ENCODE measurements around the gene IQCB1.
"Not testable (repeated sequence)": the region's sequence is repeated elsewhere in the genome, so short reads cannot be mapped to it uniquely, and the experiment has no call there.

The IQCB1 gene

GRCh38 chr3:121757087-121757811 lies 77.6 kb downstream of the IQCB1 start:
- DNase-seq: no peak
- intact Hi-C loops (cut with DNase I): no loop called here

DNA sequence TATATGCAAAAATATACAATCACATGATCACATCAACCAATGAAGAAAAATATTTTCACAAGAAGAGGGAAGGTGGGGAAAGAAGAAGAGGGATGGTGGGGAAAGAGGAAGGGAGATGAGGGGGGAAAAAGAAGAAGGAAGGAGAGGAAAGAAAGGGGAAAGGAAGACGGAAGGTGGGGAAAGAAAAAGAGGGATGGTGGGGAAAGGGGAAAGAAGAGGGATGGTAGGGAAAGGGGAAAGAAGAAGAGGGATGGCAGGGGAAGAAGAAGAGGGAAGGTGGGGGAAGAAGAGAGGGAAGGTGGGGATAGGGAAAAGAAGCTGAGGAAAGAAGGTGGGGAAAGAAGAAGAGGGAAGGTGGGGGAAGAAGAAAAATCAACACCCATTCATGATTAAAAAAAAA lies 82.1 kb downstream of the IQCB1 start:
- intact Hi-C loops (cut with DNase I): no loop called here
- DNase-seq: no peak

GRCh38 chr3:121752261-121752660 lies 82.6 kb downstream of the IQCB1 start:
- intact Hi-C loops (cut with DNase I): no loop called here
- no peak for DNase-seq

- intact Hi-C loops (cut with DNase I): no loop called here
- DNase-seq: no peak
These were observed 84.8 kb downstream of the IQCB1 start for GRCh38 chr3:121750087-121750415.

DNA sequence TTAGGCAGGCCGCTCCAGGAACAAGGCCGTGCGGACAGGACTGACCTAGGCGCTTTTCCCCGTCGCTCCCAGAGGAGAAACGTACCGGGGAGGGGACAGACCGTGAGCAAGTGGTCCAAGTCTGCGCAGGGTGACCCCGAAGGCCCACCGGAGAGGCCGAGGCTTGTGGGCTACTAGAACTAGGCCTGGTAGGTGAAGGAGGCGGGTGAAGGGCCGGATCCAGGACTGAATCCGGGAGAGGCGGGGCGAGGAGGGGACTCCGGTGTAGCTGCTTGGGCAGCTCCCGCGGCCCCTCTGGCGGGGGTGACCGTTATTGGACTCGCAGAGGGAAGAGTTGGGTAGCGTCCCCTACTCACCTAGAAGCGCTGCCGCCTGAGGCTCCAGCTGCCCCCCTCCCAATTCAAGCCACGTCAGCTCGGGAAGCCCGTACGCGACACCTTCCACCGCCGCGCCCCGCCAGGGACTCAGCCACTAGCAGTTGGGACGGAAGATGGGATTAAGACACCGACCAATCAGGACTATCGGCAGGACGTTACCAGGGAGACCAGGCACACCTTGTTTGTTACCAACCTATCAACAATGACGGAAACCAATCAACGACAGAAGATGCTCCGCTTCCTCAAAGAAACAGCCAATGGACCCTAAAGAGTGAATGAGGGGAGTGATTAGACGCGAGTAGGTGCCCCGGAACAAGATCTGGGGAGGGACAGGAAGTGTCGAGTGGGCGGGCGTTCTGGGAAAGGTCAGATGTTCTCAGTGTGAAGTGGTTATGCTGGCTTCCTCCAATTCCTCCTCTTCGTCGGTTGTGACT lies 85.4 kb downstream of the IQCB1 start, which contains the start of gene GOLGB1:
GOLGB1 (minus strand) TSS at position 466 of the 811 bp plus-strand sequence. CDS start 18,770 bp downstream, outside the sequence.
- DNase-seq: peak; percentile 87 to 99 (median 95)
- intact Hi-C loops (cut with DNase I): no loop called here

DNA sequence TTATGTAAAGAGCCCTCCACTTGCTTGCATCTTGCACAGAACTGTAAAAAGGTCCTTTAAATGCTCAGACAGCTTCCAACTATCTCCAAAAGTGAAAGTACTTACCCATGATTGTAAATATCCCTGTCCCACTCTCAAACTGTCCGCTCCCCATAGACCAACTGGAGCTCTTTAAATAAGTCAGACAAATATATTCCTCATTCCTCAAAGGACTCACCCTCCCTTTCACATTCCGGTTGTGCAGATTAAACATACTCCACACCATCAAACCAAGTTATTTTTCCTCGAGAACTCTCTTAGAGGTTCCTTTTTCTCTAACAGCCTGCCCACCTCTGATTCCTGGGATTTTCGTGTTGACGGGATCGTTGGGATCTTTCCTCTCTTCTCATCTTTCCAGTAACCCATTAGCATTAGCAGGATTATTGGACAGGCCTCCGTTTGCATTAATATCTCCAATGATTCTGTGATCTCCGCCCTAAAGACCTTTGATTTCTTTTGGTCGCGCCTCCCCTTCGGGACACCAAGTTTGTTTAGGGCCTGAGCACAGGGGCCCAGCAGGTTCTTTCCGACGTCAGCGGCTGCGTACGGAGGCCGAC lies 86.1 kb downstream of the IQCB1 start:
- intact Hi-C loops (cut with DNase I): no loop called here
- DNase-seq: peak in 29 of 42 donors; percentile 34 to 78 (median 61)

- intact Hi-C loops (cut with DNase I): no loop called here
- DNase-seq: no peak
These were observed 86.9 kb downstream of the IQCB1 start for GRCh38 chr3:121747976-121748375.

DNA sequence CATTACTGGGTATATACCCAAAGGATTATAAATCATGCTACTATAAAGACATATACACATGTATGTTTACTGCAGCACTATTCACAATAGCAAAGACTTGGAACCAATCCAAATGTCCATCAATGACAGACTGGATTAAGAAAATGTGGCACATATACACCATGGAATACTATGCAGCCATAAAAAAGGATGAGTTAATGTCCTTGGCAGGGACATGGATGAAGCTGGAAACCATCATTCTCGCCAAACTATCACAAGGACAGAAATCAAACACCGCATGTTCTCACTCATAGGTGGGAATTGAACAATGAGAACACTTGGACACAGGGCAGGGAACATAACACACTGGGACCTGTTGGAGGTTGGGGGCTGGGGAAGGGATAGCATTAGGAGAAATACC lies 91.8 kb downstream of the IQCB1 start:
- DNase-seq; intact Hi-C loops (cut with DNase I): not testable (repeated sequence)

GRCh38 chr3:121740896-121741295 lies 94.0 kb downstream of the IQCB1 start:
- DNase-seq: no peak
- intact Hi-C loops (cut with DNase I): no loop called here

- intact Hi-C loops (cut with DNase I): no loop called here
These were observed 95.0 kb downstream of the IQCB1 start for GRCh38 chr3:121739902-121740301.

GRCh38 chr3:121737644-121738043 lies 97.2 kb downstream of the IQCB1 start:
- DNase-seq: no peak
- intact Hi-C loops (cut with DNase I): no loop called here

More at GRCh38 chr3:121739902-121740301, 95.0 kb downstream of the IQCB1 start:
- DNase-seq: no peak

DNA sequence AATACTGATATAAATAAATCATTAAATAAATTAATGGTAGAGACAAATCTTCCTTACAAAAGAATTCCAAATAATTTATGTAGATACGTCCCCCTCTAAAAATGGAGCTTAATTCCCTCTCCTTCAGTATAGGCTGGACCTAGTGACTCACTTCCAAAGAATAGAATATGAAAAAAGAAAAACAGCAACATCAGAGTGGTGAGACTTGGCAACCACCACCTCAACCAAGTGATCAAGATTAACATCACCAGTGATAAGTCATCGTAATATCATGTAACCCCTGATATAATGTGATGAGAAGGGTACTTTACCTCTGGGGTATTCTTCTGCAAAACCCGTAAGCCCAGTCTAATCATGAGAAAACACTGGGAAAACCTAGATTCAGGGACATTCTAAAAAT lies 98.7 kb downstream of the IQCB1 start:
- DNase-seq: no peak
- intact Hi-C loops (cut with DNase I): no loop called here

DNA sequence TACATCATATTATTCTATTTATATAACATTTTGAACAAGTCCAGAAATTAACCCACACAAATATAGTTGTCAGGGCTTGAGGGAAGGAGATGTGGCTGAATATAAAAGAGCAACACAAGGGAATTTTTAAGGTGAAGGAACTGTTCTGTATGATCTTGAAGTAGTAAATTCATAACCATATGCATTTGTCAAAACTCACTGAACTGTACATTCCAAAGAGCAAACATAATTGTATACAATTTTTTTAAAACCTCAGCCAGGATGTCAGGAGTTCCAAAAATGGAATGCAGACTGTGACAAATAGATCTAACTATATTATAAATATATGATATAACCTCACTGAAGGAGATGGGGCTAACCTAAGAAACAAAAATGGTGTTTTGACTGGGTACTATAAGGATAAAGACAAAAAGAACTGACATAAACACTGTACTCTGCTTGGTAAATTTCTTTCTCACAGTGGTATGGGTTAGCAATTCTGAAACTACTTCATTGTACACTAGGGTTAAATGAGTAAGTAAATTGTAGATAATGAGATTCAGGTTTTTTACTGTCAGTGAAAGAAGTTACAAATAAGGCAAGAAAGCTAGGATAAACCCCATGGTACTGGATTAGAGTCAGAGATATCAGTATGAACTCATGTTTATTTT lies 99.7 kb downstream of the IQCB1 start:
- intact Hi-C loops (cut with DNase I): no loop called here
- DNase-seq: no peak

GRCh38 chr3:121730940-121731687 lies 103.7 kb downstream of the IQCB1 start:
- intact Hi-C loops (cut with DNase I): no loop called here
- no peak for DNase-seq

DNA sequence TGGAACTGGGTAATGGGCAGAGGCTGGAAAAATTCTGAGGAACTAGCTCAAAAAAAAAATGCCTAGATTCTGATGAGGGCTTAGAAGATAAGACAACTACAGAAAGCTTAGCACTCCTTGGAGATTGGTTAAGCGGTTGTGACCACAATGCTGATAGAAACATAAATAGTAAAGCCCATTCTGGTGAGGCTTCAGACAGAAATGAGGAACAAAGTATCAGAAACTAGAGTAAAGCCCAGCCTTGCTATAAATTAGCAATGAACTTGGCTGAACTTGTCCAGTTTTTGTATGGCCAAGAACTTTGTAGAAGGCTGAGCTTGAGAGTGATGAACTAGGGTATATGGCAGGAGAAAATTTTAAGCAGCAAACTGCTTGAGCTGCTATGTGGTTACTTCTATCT lies 110.7 kb downstream of the IQCB1 start:
- DNase-seq: no peak
- intact Hi-C loops (cut with DNase I): no loop called here

DNA sequence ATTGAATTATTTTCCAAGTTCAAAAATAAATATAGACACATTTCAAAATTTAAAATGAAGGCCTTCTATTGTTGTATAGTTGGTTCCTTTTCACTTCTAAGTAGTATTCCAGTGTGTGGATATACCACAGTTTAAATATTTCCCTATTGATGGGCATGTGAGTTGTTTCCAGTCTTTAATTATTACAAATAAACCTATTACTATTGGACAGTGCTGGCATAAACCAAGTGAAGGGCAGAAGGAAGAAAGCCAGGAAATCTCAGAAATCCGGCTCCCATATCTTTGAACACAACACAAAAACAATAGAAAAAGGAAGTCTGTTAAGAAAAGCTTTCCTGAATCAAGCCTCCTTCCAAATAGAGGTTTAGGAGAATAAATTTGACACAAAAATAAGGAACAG lies 111.4 kb downstream of the IQCB1 start:
- intact Hi-C loops (cut with DNase I): no loop called here
- no peak for DNase-seq

DNA sequence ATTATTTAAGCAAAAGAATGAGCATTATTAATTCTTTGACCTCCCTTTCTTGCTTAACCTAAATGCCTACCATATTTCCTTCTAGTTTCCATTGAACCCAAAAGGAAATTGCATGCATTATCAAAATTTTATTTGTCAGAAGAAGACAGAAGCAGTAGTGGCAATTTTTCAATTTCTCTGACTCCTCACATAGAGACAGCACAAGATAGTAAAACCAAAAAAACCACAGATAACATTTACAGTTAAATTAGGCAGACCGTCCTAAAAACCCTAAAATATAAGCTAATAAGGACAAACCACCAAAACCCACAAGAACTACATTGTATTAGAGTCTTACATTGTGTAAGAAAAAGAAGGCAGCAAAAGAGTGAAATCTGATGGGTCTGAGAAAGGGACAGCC lies 112.4 kb downstream of the IQCB1 start:
- no peak for DNase-seq
- intact Hi-C loops (cut with DNase I): no loop called here

GRCh38 chr3:121720163-121720562 lies 114.7 kb downstream of the IQCB1 start:
- no peak for DNase-seq
- intact Hi-C loops (cut with DNase I): no loop called here

All from head of caudate nucleus (tissue), 42 donors.